Urothelium cell line (cell line): ENCODE measurements around the gene STRA6.

Source experiments
- DNase-seq: peaks from one replicate; pipeline ENCODE4 v3.0.0; 2011; ENCODE audit warnings: low spot score, mixed read lengths
- FAIRE-seq: peaks from 2 replicates; lab custom pipeline; 2011; peaks lifted over from hg19 to GRCh38; lab: Jason Lieb, UNC

The STRA6 gene, protein sequence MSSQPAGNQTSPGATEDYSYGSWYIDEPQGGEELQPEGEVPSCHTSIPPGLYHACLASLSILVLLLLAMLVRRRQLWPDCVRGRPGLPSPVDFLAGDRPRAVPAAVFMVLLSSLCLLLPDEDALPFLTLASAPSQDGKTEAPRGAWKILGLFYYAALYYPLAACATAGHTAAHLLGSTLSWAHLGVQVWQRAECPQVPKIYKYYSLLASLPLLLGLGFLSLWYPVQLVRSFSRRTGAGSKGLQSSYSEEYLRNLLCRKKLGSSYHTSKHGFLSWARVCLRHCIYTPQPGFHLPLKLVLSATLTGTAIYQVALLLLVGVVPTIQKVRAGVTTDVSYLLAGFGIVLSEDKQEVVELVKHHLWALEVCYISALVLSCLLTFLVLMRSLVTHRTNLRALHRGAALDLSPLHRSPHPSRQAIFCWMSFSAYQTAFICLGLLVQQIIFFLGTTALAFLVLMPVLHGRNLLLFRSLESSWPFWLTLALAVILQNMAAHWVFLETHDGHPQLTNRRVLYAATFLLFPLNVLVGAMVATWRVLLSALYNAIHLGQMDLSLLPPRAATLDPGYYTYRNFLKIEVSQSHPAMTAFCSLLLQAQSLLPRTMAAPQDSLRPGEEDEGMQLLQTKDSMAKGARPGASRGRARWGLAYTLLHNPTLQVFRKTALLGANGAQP

GRCh38 chr15:74202452-74203401 lies at the start of gene STRA6:
Gene STRA6 (minus strand): TSS chr15:74202787. CDS start chr15:74202267, 520 bp downstream.
- FAIRE-seq (no peak), DNase-seq (no peak)

- FAIRE-seq (no peak), DNase-seq (no peak)
These were observed 49.7 kb upstream of the STRA6 start for GRCh38 chr15:74252291-74252690.

DNA sequence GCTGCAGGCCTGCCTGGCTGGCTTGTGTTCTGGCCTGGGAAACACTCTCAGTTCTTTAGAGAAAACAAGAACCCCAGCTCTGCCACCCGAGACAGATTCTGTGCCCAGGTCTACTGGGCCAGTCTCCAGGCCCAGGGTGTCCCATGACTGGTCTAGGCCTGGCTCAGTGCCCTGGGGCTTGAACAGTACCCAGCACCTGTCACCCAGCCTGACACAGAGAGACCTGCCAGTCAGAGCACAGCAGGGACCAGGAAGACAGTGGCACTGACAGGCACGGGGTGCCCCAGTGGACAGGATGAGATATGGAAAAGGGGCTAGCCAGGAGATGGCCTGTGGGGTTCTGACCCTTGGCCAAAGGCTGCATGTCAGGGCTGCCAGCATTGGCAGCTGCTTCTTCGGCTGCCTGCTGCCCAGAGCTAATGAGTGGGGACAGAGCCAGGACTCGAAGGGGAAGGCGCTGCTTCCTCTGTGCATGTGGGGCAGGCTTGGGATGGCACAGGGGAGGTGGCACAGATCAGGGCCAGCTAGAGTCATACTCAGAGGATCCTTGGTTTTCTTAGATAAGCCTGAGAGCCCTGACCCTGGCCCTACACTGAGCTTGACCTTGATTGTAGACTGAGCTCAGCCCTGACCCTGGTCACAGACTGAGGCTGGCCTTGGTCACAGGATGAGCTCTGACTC lies 48.7 kb upstream of the STRA6 start:
- no peak for FAIRE-seq
- no peak for DNase-seq

DNA sequence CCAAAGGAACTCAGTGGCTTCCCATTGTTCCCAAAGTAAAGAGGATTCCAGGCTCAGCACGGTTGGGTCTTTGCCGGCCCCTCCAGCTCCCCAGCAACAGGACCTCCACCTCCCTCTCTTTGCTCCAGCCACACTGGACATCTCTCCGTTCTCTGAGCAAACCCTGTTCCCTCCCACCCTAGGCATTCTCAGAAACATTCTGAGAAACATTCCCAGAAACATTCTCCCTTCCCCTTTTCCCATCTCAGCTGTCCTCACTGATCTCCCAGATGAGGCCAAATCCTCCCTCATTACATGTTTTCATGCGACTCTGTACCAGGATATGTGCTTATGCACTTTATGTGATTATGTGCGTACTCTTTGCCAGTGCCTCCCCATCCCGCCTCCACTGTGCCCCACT lies 47.7 kb upstream of the STRA6 start:
- FAIRE-seq (no peak), DNase-seq (no peak)

GRCh38 chr15:74245342-74245931 lies 42.9 kb upstream of the STRA6 start:
- FAIRE-seq = no peak

DNA sequence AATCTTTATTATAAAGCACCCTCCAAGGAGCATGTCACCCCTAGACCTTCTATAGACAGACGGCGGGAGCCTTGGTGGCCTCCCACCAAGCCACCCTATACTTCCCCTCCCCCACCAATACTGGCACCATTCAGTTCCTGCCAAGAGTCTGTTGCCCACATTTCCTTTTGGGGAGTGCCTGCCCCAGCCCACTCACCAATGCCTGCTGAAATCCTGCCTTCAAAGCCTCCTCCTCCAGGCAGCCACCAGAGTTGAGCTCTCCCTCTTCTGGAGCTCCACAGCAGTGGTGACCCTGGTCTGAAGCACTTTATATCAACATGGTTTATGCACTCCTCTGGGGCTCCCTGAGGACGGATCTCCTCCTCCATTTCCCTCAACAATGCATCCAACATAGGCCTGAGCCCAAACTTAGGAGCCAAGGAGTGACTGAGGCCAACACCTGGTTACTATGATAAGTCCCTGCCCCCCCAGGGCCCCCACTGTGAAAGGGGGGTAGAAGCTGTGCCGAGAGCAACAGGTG lies 42.3 kb upstream of the STRA6 start:
- FAIRE-seq = no peak
- DNase-seq = no peak

More at GRCh38 chr15:74245342-74245931, 42.9 kb upstream of the STRA6 start:
- DNase-seq = no peak

GRCh38 chr15:74243431-74243830 lies 40.8 kb upstream of the STRA6 start:
- no peak for DNase-seq
- no peak for FAIRE-seq

DNA sequence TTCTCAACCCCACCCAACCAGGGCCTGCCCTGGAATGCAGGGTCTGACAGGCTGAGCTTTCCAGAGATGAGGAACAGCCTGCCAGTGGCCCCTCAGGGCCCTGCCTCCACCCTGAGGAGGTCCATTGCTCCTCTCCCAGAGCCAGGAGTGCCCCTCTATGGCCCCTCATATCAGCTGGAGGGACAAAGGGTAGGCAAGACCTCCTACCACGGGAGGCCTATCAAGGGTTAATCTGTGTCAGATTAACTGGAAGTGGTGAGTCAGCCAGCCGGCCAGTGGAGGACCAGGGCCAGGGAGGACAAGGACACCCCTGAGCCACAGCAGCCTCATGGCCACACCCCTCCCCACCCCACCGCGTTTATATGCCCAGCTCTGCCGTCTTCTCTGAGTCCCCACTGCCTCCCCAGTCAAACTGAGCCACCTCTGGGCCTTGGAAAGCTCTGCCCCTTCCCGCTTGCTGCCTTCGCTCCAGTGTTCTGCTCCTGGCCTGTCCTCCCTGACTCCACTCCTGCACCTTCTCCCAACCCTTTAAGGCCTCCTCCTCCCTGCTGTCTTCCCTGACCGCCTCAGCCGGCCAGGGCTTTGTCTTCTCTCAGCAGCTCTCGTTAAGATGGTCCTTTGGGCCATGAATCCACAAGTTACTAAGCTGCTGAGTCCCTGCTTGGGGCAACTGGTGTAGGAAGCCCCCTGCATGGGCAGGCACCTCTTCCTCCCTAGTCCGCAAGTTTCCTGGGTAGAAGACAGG lies 40.0 kb upstream of the STRA6 start:
- DNase-seq (peak; percentile 56), FAIRE-seq (peak; percentile 48)

DNA sequence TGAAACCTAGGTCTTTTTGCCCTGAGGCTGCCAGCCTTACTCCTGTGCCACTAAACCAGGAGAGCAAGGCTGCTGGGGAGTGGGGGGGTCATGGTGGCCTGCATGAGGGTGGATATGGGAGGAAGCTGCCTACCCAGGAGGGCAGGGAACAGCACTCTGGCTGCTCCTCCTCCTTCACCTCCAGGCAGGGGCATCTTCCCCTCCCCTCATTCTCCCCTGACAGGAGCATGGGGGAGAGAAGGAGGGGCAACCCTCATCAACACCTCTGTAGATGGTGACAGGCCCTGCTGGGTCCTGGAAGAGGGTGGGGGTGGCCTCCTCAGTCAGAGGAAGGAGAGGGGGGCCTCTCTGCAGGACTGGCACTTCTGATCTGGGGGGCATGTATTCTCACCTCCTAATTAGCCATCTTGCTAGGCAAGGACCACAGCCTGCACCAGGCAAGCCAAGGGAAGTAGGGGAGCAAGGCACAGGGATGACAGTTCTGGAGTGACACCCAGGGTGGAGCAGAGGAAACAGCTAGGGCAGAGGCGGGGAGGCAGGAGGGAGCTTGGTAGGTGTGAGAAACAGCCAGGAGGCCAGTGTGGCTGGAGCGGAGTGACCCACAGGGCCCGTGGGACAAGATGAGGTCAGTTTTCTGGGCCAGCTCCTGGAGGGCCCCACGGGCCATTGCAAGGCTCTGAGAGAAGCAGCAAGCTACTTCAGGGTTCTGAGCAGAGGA lies 38.5 kb upstream of the STRA6 start:
- no peak for FAIRE-seq
- no peak for DNase-seq

DNA sequence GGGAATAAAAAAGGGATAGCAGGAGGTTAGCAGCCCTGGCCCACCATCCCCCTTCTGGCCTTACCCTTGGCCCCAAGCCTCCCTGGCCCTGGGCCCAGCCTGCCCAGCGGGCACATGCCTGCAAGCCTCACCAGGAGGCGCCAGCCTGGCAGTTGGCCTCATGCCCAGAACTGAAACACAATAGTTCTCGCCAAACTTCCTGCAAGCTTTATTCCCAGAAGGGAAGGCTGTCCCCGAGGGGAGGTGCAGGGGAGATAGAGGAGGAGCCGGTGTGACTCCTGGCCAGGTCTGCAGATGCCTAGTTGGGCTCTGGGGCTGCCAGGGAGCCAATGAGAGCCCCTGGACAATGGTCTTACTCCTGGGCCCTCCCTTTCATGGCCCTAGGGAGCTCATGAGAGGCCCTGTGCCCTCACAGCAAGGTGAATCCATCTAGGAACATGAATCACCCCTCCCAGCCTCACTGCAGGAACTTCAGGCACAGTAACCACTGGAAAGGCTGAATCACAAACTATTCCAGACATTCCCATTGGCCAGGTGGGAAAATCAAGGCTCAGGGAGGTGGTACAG lies 37.5 kb upstream of the STRA6 start:
- DNase-seq (peak; percentile 88), FAIRE-seq (peak; percentile 61)

DNA sequence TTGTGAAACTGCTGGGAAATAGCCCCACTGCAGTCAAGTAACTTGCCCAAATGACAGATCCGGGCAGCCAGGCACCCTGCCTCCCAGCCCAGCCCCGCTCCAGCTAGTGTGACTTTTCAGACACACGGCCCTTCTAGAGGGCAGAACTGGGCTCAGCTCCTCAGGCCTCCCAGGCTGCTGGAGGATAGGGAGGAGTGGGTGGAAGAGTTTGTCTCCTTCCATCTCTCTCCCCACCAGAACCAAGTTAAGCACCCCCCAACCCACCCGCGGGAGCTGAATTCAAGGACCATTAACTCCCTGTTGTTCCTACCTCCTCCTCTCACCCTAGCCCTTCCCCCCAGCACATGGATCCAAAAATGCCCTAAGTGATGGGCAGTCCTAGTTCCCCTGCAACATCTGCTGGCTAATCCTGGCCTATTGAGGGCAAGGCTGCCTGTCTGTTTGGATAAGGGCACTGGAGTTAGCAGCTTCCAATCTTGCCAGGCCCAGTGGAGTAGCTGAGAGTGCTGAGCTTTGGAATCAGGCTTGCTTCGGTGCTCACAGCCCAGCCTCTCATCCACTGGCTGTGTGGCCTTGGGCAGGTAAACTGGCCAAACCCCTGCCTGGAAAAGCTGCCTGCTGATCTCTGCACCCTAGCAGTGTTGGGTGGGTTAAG lies 36.6 kb upstream of the STRA6 start:
- peak; percentile 17 for FAIRE-seq
- no peak for DNase-seq

DNA sequence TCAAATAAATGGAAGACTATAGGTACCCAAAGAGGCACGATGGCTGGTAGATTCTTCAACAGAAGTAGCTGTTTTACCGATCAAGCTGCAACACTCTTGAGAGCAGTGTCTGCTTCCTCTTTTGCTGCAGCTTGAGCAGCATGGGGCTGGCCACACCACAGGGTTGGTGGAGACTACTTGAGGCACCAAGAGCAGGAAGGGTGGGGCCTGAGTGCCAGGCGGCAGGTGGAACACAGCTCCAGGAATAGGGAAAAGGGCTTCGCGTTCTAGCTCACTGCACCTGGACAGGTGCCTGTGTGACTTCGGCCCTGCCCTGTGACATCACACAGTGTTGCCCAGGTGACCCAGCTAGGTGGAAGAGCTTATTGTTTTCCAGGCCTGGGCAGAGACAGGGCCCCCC lies 33.4 kb upstream of the STRA6 start, which contains the start of gene CCDC33:
Gene CCDC33, plus strand, starts transcription at position 365 of the 400 bp plus-strand sequence. CDS start 394 bp downstream, outside the sequence.
- FAIRE-seq = no peak

DNA sequence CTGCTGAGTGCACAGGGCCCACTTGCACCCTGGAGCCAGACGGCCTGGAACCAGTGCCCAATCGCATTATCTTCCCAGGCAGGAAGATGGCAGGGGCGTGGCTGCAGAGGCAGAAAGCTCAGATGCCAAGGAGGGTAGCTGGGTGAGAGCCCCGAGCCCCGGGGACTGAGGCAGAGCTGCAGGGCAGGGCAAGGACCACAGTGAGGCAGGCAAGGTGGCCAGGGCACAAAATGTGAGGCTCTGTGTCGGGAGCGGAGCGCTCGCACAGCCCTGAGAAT lies 31.9 kb upstream of the STRA6 start:
- FAIRE-seq (no peak), DNase-seq (no peak)

More for the DNA sequence above, 33.4 kb upstream of the STRA6 start, which contains the start of gene CCDC33:
- no peak for DNase-seq

- DNase-seq (no peak), FAIRE-seq (no peak)
These were observed 31.4 kb upstream of the STRA6 start for GRCh38 chr15:74233851-74234597.

DNA sequence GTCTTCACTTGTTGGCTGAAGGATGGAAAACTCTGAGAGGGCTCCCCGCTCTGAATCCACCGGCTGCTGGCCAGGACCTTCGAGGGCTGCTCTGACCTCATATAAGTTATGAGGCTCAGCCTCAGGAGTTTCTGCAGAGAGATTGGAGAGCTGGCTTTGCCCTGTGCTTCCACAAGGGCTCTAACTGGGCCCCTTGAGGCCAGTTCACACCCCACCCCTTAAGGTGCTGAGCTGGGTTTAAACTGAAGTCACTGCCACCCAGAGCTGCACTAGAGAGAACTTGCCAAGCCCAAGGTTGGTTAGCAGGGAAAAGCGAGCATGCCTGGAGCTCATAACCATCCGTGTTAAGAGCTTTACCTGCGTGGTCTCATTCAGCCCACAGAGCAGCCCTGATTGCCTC lies 30.8 kb upstream of the STRA6 start:
- FAIRE-seq (no peak), DNase-seq (no peak)

DNA sequence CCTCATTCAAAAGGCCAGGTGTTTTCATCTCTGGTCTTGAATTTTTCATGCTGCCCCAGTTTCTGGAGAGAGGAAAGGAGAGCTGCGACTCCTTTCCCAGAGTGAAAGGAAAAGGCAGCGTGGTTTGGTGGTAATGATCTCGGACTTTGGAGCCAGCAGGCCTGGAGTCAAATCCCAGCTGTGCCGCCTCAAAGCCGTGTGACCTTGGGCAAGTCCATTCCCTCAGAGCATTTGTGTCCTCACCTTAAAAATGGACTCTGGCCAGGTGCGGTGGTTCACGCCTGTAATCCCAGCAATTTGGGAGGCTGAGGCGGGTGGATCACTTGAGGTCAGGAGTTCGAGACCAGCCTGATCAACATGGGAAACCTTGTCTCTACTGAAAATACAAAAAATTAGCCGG lies 28.9 kb upstream of the STRA6 start:
- FAIRE-seq (no peak), DNase-seq (no peak)

DNA sequence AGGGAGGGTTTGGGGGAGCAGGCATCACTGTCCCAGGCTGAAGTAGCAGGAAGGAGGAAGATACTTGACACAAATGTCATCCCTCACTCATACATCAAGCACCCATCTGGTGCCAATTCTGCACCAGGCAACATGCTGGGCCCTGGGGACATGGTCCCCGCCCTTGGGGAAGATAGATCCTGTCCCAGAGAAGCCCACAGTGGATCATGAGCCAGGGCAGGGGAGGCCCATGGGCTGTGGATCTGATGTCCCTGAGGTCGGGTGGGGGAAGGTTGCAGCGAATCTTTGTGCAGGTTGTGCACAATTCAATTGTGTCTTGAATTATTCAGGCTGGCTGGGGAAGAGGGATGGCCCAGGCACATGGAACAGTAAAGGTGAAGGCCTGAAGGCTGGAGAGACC lies 27.1 kb upstream of the STRA6 start:
- FAIRE-seq = no peak
- DNase-seq = no peak
